ENCODE measurements around the gene SORBS1. TPM values are rescaled to one million over a fixed set of nuclear protein-coding genes. Genes with fewer than 3 reads are reported as not detected.

SORBS1 gene
- polyA plus RNA-seq, 1 donor from 2014 or later = 39.5 TPM

DNA sequence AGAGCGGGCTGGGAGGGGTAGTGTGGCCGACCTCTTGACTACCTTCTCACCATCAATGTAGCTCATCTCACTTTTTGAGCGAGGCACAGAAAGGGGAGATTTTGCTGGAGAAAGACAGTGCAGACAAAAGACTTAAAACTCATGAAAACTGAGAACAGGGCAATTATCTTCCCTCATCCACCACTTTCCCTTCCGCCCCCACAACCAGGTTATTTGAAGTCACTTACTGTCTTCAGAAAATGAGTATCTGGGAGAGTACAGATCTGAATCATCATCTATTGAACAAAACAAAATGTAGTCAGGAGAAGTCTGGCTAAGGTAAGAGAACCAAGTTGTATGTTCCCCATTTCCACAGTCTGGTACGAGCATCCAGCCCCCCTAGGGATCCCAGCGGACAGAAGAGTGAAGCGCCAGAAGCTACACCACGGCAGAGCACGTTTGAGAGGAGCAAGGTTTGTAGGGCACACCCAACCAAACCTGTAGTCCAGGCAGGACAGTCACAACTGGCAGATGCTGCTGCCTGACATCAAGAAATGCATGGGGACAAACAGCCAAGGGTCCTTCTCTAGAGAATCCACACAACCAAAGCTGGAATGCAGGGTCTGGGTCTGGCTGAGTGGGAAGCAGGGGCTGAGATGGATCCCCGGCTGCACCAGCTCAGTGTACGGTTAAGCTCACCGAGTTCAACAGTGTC lies 177.0 kb downstream of the SORBS1 start:
- Histone ChIP-seq H2AFZ (ENCODE audit: low read depth, low read length) (no peak overlapping the region), H3K79me2 (replicated peaks; ENCODE audit: insufficient read depth, low read length) (no peaks in the 10 kb centered on the region), H3K9me3 (ENCODE audit: low read length) (no peaks in the 10 kb centered on the region), H3K36me3 (ENCODE audit: insufficient read depth, low read length) (peaks cover 16% of the 10 kb centered on the region), H3F3A (ENCODE audit: insufficient read depth, low read length, poor library complexity, severe bottlenecking) (no peaks in the 10 kb centered on the region), H3K9me2 (ENCODE audit: insufficient read depth, low read length) (no peaks in the 10 kb centered on the region), H4K20me1 (ENCODE audit: insufficient read depth) (no peaks in the 10 kb centered on the region), H3K4me3 (ENCODE audit: low read length) (no peak overlapping the region), H3K27me3 (ENCODE audit: insufficient read depth, low read depth, low read length) (no peaks in the 10 kb centered on the region), H3K4me2 (ENCODE audit: low read length) (no peak overlapping the region), H3K9ac (ENCODE audit: low read length) (no peak overlapping the region), H3K27ac (ENCODE audit: low read length) (no peak overlapping the region)
- TF ChIP-seq, protein P1, sequence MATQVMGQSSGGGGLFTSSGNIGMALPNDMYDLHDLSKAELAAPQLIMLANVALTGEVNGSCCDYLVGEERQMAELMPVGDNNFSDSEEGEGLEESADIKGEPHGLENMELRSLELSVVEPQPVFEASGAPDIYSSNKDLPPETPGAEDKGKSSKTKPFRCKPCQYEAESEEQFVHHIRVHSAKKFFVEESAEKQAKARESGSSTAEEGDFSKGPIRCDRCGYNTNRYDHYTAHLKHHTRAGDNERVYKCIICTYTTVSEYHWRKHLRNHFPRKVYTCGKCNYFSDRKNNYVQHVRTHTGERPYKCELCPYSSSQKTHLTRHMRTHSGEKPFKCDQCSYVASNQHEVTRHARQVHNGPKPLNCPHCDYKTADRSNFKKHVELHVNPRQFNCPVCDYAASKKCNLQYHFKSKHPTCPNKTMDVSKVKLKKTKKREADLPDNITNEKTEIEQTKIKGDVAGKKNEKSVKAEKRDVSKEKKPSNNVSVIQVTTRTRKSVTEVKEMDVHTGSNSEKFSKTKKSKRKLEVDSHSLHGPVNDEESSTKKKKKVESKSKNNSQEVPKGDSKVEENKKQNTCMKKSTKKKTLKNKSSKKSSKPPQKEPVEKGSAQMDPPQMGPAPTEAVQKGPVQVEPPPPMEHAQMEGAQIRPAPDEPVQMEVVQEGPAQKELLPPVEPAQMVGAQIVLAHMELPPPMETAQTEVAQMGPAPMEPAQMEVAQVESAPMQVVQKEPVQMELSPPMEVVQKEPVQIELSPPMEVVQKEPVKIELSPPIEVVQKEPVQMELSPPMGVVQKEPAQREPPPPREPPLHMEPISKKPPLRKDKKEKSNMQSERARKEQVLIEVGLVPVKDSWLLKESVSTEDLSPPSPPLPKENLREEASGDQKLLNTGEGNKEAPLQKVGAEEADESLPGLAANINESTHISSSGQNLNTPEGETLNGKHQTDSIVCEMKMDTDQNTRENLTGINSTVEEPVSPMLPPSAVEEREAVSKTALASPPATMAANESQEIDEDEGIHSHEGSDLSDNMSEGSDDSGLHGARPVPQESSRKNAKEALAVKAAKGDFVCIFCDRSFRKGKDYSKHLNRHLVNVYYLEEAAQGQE (IDR thresholded peaks at IDR 0.05; ENCODE audit: borderline replicate concordance) = no peak
- TF ChIP-seq, protein P2, sequence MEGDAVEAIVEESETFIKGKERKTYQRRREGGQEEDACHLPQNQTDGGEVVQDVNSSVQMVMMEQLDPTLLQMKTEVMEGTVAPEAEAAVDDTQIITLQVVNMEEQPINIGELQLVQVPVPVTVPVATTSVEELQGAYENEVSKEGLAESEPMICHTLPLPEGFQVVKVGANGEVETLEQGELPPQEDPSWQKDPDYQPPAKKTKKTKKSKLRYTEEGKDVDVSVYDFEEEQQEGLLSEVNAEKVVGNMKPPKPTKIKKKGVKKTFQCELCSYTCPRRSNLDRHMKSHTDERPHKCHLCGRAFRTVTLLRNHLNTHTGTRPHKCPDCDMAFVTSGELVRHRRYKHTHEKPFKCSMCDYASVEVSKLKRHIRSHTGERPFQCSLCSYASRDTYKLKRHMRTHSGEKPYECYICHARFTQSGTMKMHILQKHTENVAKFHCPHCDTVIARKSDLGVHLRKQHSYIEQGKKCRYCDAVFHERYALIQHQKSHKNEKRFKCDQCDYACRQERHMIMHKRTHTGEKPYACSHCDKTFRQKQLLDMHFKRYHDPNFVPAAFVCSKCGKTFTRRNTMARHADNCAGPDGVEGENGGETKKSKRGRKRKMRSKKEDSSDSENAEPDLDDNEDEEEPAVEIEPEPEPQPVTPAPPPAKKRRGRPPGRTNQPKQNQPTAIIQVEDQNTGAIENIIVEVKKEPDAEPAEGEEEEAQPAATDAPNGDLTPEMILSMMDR (IDR thresholded peaks at IDR 0.05; ENCODE audit: poor library complexity, severe bottlenecking) = no peak
- TF ChIP-seq MXI1 (conservative IDR thresholded peaks at IDR 0.05; ENCODE audit: poor library complexity, severe bottlenecking) (no peak), SMC3 (conservative IDR thresholded peaks at IDR 0.05; ENCODE audit: poor library complexity) (no peak), TAF1 (IDR thresholded peaks at IDR 0.05; ENCODE audit: low read depth) (no peak), EP300 (conservative IDR thresholded peaks at IDR 0.05; ENCODE audit: poor library complexity, severe bottlenecking) (no peak), RAD21 (conservative IDR thresholded peaks at IDR 0.05) (no peak), POLR2AphosphoS5 (IDR thresholded peaks at IDR 0.05) (no peak), EZH2 (IDR thresholded peaks at IDR 0.05; ENCODE audit: borderline replicate concordance, insufficient read depth, low read length, poor library complexity, severe bottlenecking) (no peak)

DNA sequence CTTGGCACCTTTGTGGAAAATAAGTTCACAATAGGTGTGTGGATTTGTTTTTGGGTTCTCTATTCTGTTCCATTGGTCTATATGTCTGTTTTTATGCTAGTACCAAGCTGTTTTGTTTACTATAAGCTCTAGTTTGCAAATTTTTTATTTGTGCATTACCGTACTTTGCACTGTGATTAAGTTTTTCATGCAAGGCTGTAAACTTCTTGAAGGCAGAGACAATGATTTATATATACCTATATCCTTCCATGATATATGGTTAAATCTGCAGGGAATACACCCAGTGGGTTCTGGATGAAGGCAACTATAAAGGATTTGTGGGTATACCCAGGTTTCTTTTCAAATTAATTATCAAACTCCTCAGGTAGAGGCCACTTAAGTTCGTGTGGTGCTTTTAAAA lies 178.6 kb downstream of the SORBS1 start:
- Histone ChIP-seq H3K9me3 (ENCODE audit: low read length) (no peaks in the 10 kb centered on the region), H3K36me3 (ENCODE audit: insufficient read depth, low read length) (peaks cover 16% of the 10 kb centered on the region), H3F3A (ENCODE audit: insufficient read depth, low read length, poor library complexity, severe bottlenecking) (no peaks in the 10 kb centered on the region), H3K27me3 (ENCODE audit: insufficient read depth, low read depth, low read length) (no peaks in the 10 kb centered on the region), H3K79me2 (replicated peaks; ENCODE audit: insufficient read depth, low read length) (no peaks in the 10 kb centered on the region), H2AFZ (ENCODE audit: low read depth, low read length) (no peak overlapping the region), H4K20me1 (ENCODE audit: insufficient read depth) (no peaks in the 10 kb centered on the region), H3K9me2 (ENCODE audit: insufficient read depth, low read length) (no peaks in the 10 kb centered on the region), H3K9ac (ENCODE audit: low read length) (no peak overlapping the region), H3K27ac (ENCODE audit: low read length) (no peak overlapping the region), H3K4me2 (ENCODE audit: low read length) (no peak overlapping the region), H3K4me3 (ENCODE audit: low read length) (no peak overlapping the region)
- no peak for TF ChIP-seq EP300 (conservative IDR thresholded peaks at IDR 0.05; ENCODE audit: poor library complexity, severe bottlenecking)
- no peak for TF ChIP-seq SMC3 (conservative IDR thresholded peaks at IDR 0.05; ENCODE audit: poor library complexity)
- no peak for TF ChIP-seq POLR2AphosphoS5 (IDR thresholded peaks at IDR 0.05)
- TF ChIP-seq, protein P2 (IDR thresholded peaks at IDR 0.05; ENCODE audit: poor library complexity, severe bottlenecking) = no peak
- TF ChIP-seq, protein P1 (IDR thresholded peaks at IDR 0.05; ENCODE audit: borderline replicate concordance) = no peak
- TF ChIP-seq EZH2 (IDR thresholded peaks at IDR 0.05; ENCODE audit: borderline replicate concordance, insufficient read depth, low read length, poor library complexity, severe bottlenecking) = no peak
- TF ChIP-seq MXI1 (conservative IDR thresholded peaks at IDR 0.05; ENCODE audit: poor library complexity, severe bottlenecking) = no peak
- TF ChIP-seq TAF1 (IDR thresholded peaks at IDR 0.05; ENCODE audit: low read depth) = no peak
- no peak for TF ChIP-seq RAD21 (conservative IDR thresholded peaks at IDR 0.05)

Data from neural cell (in vitro differentiated cells).